Ovary (tissue), 9 donors: Measurements from ENCODE around the gene ETV6. TPM values are rescaled to one million over a fixed set of nuclear protein-coding genes. Genes with fewer than 3 reads are reported as not detected.
A peak's percentile ranks its signal among the peaks of the same experiment; 100 is the strongest.

Experiments
- DNase-seq, 5 donors: peaks; one replicate each; pipeline ENCODE4 v3.0.0-alpha.2; 2019 to 2020
- H3K27ac ChIP-seq, 2 donors: fragments of 200-600 bp; one replicate each; pipeline versions ENCODE4 v1.5.1 to v1.8.0; 2019 to 2022
- H3K27me3 ChIP-seq: fragments of 200-600 bp; one replicate; pipeline ENCODE4 v1.8.0; 2022
- H3K36me3 ChIP-seq: fragments of 200-600 bp; sonication (generic); one replicate; pipeline ENCODE4 v1.5.1; 2019
- H3K4me1 ChIP-seq: one replicate; pipeline ENCODE4 v1.8.1; 2013; ENCODE audit warnings: mild to moderate bottlenecking, moderate library complexity; ENCODE audit not compliant: insufficient read depth
- H3K4me3 ChIP-seq: fragments of 200-600 bp; sonication (generic); one replicate; pipeline ENCODE4 v1.5.1; 2017
- H3K9me3 ChIP-seq, 2 donors: fragments of 200-600 bp in 1 of 2; sonication (generic) in 1 of 2; one replicate each; pipeline versions ENCODE4 v1.5.1 to v1.8.1; 2013 to 2019; ENCODE audit warnings: mild to moderate bottlenecking in 1 of 2, moderate library complexity in 1 of 2
- CTCF ChIP-seq, 3 donors: fragments of 450-650 bp in 2 of 3; fragments of 200-600 bp in 1 of 3; IDR thresholded peaks; one replicate each; pipeline versions ENCODE4 v1.5.1 to v1.8.0; 2016 to 2022; ENCODE audit warnings: antibody characterized with exemption in 3 of 3, mild to moderate bottlenecking in 1 of 3
- EP300 ChIP-seq: sonication (generic); formaldehyde crosslinking; IDR thresholded peaks from one replicate; pipeline ENCODE4 v1.6.1; 2017; ENCODE audit warnings: antibody characterized with exemption
- POLR2A ChIP-seq: fragments of 450-650 bp; IDR thresholded peaks from one replicate; pipeline ENCODE4 v1.6.1; 2017; ENCODE audit warnings: antibody characterized with exemption, mild to moderate bottlenecking, moderate library complexity
- WGBS, 3 donors: extraction: QIAGEN DNeasy Blood & Tissue Kit in 1 of 3; methylation state at CpG; one replicate each; pipeline versions ENCODE4 v1.1.5 to v1.1.7; 2013 to 2017; 5-methylcytosine and 5-hydroxymethylcytosine counted together
- intact Hi-C, 4 donors: fragments of 100-400 bp; cut with DNase I; formaldehyde crosslinking; loops; one replicate each; pipeline versions ENCODE4 v1.11.0 to v1.15.1; 2022 to 2023
- polyA plus RNA-seq, 2 donors: library from polyadenylated mRNA; stranded (reverse); fragments of 200-250 nt in 1 of 2; fragments of 350-450 nt in 1 of 2; fragmentation: Illumina TruSeq in 1 of 2; extraction: RNeasy Lipid Tissue Mini Kit (QIAGEN cat#74804) in 1 of 2; gene quantifications; one replicate each; pipeline ENCODE4 v1.2.3, GENCODE V29; 2013 to 2014
- total RNA-seq, 7 donors: library from RNA; depleted of rRNA in 2 of 7; stranded (reverse); fragments of >200 nt in 2 of 7; fragmentation: NEBNext Ultra II Directional in 3 of 7; extraction: Animal tissue kit (Norgen Biotek cat#: 25700) in 3 of 7; gene quantifications; one replicate each; pipeline versions ENCODE4 v1.1.0 to v1.2.4, GENCODE V29; 2016 to 2023
- donor health status: DM: no; HTN: no; CAD: no; lungs with moderate emphysema.
- donor health status: DM: no; HTN: no; CAD: no.
- donor health status: Bipolar disorder and iron deficiency.
- donor health status: DM: yes; HTN: yes; CAD: no.
- donor health status: DM: no; HTN: no; CAD: no.
- donor health status: DM: yes; HTN: yes; CAD: no.

Gene ETV6
- total and polyA plus RNA-seq, 9 donors = 4.4 to 34.6 (median 18.3) TPM

GRCh38 chr12:11756022-11756421, 106.5 kb downstream of the ETV6 start:
- H3K9me3 ChIP-seq = no peaks in the 10 kb centered on the region
- H3K36me3 ChIP-seq = no peaks in the 10 kb centered on the region
- H3K4me1 ChIP-seq = peaks cover 16% of the 10 kb centered on the region
- no peak for DNase-seq
- 75 to 88% (median 85%) methylated on average over 2 of the region's 2 CpGs for WGBS, 3 donors
- TF ChIP-seq EP300 (no peak), POLR2A (no peak), CTCF (IDR thresholded peaks at IDR 0.05) (no peak)
- intact Hi-C loops = no loop called here
- H3K27ac ChIP-seq = no peak overlapping the region
- no peaks in the 10 kb centered on the region for H3K27me3 ChIP-seq
- H3K4me3 ChIP-seq = no peak overlapping the region

GRCh38 chr12:11756523-11756922, 107.0 kb downstream of the ETV6 start:
- peaks cover 16% of the 10 kb centered on the region for H3K4me1 ChIP-seq
- H3K27ac ChIP-seq = no peak overlapping the region
- intact Hi-C loops = no loop called here
- H3K27me3 ChIP-seq = no peaks in the 10 kb centered on the region
- H3K36me3 ChIP-seq = no peaks in the 10 kb centered on the region
- TF ChIP-seq EP300 (no peak), POLR2A (no peak), CTCF (IDR thresholded peaks at IDR 0.05) (no peak)
- H3K9me3 ChIP-seq = no peaks in the 10 kb centered on the region
- H3K4me3 ChIP-seq = no peak overlapping the region
- no peak for DNase-seq
- 84 to 96% (median 95%) methylated on average over 6 of the region's 6 CpGs for WGBS, 3 donors

GRCh38 chr12:11757095-11757494, 107.6 kb downstream of the ETV6 start:
- H3K4me1 ChIP-seq = peaks cover 16% of the 10 kb centered on the region
- no peak for TF ChIP-seq EP300
- no peak for TF ChIP-seq CTCF (IDR thresholded peaks at IDR 0.05)
- H3K27me3 ChIP-seq = no peaks in the 10 kb centered on the region
- no peaks in the 10 kb centered on the region for H3K9me3 ChIP-seq
- DNase-seq = no peak
- no peak overlapping the region for H3K4me3 ChIP-seq
- intact Hi-C loops = no loop called here
- H3K27ac ChIP-seq = no peak overlapping the region
- WGBS, 3 donors = 79 to 95% (median 80%) methylated on average over 7 of the region's 7 CpGs
- no peaks in the 10 kb centered on the region for H3K36me3 ChIP-seq

- intact Hi-C loops = no loop called here
- WGBS, 3 donors = 93 to 96% (median 95%) methylated on average over 6 of the region's 6 CpGs
- TF ChIP-seq POLR2A (no peak), CTCF (IDR thresholded peaks at IDR 0.05) (no peak), EP300 (no peak)
- no peaks in the 10 kb centered on the region for H3K9me3 ChIP-seq
- no peaks in the 10 kb centered on the region for H3K27me3 ChIP-seq
- H3K27ac ChIP-seq = peak overlapping the region in 1 of 2 donors; percentile 66
- H3K36me3 ChIP-seq = no peaks in the 10 kb centered on the region
- H3K4me3 ChIP-seq = no peak overlapping the region
- H3K4me1 ChIP-seq = peaks cover 16% of the 10 kb centered on the region
- DNase-seq = no peak
These were observed 108.1 kb downstream of the ETV6 start for GRCh38 chr12:11757531-11757930.

- 91 to 94% (median 91%) methylated on average over 4 of the region's 4 CpGs for WGBS, 3 donors
- intact Hi-C loops = no loop called here
These were observed 108.6 kb downstream of the ETV6 start for GRCh38 chr12:11758087-11758486.

More at GRCh38 chr12:11758087-11758486, 108.6 kb downstream of the ETV6 start:
- no peak for DNase-seq
- Histone ChIP-seq H3K9me3 (no peaks in the 10 kb centered on the region), H3K4me3 (no peak overlapping the region), H3K36me3 (no peaks in the 10 kb centered on the region), H3K27ac (peak overlapping the region in 1 of 2 donors; percentile 66), H3K4me1 (peaks cover 16% of the 10 kb centered on the region), H3K27me3 (no peaks in the 10 kb centered on the region)
- no peak for TF ChIP-seq POLR2A
